Amniotic stem cell (primary cell): ENCODE results near the gene TXNDC17.
"Not testable (repeated sequence)": the region's sequence is repeated elsewhere in the genome, so short reads cannot be mapped to it uniquely, and the experiment has no call there.

Experiments
- DNase-seq: peaks from one replicate; lab custom pipeline; 2025; lab: John Stamatoyannopoulos, UW

TXNDC17 gene

GRCh38 chr17:6640536-6641246 lies at the start of gene TXNDC17, which contains the start of gene KIAA0753:
TXNDC17 (plus strand) TSS chr17:6641060; CDS start chr17:6641083, 23 bp downstream.
KIAA0753 (minus strand) TSS chr17:6640711; CDS start chr17:6635103, 5,608 bp downstream.
- DNase-seq: peak; percentile 78

GRCh38 chr17:6591599-6592158 lies 49.2 kb upstream of the TXNDC17 start:
- no peak for DNase-seq

GRCh38 chr17:6592173-6592572 lies 48.7 kb upstream of the TXNDC17 start:
- no peak for DNase-seq

- not testable (repeated sequence) for DNase-seq
Measured at GRCh38 chr17:6593371-6593770, 47.5 kb upstream of the TXNDC17 start.

GRCh38 chr17:6596081-6596480 lies 44.8 kb upstream of the TXNDC17 start:
- DNase-seq: no peak

GRCh38 chr17:6596511-6596910 lies 44.3 kb upstream of the TXNDC17 start:
- DNase-seq: no peak

GRCh38 chr17:6596941-6597340 lies 43.9 kb upstream of the TXNDC17 start:
- no peak for DNase-seq

GRCh38 chr17:6597727-6598126 lies 43.1 kb upstream of the TXNDC17 start:
- DNase-seq: no peak

GRCh38 chr17:6599364-6599763 lies 41.5 kb upstream of the TXNDC17 start:
- DNase-seq: no peak

- DNase-seq: no peak
Measured at GRCh38 chr17:6602141-6602540, 38.7 kb upstream of the TXNDC17 start.

GRCh38 chr17:6603744-6604325 lies 37.0 kb upstream of the TXNDC17 start:
- DNase-seq: no peak

- no peak for DNase-seq
Measured at GRCh38 chr17:6605142-6605541, 35.7 kb upstream of the TXNDC17 start.

GRCh38 chr17:6608321-6608720 lies 32.5 kb upstream of the TXNDC17 start:
- DNase-seq: no peak

- no peak for DNase-seq
Measured at GRCh38 chr17:6610011-6610410, 30.8 kb upstream of the TXNDC17 start.

- DNase-seq: no peak
Measured at GRCh38 chr17:6611231-6611630, 29.6 kb upstream of the TXNDC17 start.

GRCh38 chr17:6623941-6624340 lies 16.9 kb upstream of the TXNDC17 start:
- DNase-seq: no peak

- DNase-seq: no peak
Measured at GRCh38 chr17:6626616-6627015, 14.2 kb upstream of the TXNDC17 start.

GRCh38 chr17:6627019-6627418 lies 13.8 kb upstream of the TXNDC17 start:
- no peak for DNase-seq

GRCh38 chr17:6630390-6630789 lies 10.5 kb upstream of the TXNDC17 start:
- no peak for DNase-seq

- DNase-seq: no peak
Measured at GRCh38 chr17:6632530-6632929, 8.3 kb upstream of the TXNDC17 start.

GRCh38 chr17:6633263-6633662 lies 7.6 kb upstream of the TXNDC17 start:
- no peak for DNase-seq

GRCh38 chr17:6636105-6636504 lies 4.8 kb upstream of the TXNDC17 start:
- no peak for DNase-seq
